DMS53 treated with DMSO at 0.1 percent for 48 hours (cell line): ENCODE data around the gene OTUD7B.

Source experiments
- DNase-seq: peaks from one replicate; lab custom pipeline; 2025; ENCODE audit not compliant: unreplicated experiment; lab: John Stamatoyannopoulos, UW

The OTUD7B gene

GRCh38 chr1:149925345-149925744 lies 85.2 kb downstream of the OTUD7B start:
- no peak for DNase-seq

- no peak for DNase-seq
These were observed 86.9 kb downstream of the OTUD7B start for GRCh38 chr1:149923626-149924025.

DNA sequence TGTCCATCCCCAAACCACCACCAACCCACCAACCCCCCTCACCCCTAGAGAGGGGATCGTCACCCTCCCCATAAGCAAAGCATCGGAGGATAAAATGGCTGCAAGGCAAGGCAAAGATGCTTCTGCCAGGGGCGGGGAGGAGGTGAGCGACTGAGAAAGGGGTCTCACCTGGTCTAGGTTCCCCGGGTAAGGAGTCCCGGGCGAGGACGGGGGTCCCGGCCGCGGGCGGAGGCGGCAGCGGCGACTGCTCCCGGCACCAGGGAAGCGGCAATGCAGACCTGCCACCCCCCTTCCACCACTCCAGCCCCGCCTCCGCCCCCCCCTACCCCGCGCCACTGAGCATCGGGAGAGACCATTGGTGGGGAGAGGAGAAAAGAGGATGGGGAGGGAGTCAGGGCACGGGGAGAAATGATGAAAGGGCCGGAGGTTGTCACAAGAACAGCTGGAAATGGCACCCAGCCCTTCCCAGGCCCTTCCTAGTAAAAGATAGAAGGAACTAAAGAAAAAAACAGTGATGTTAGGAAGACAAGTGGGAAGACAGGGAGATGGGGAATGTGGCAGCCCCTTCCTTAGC lies 92.9 kb downstream of the OTUD7B start, which contains the start of gene SV2A:
Gene SV2A (minus strand): TSS at position 274 of the 574 bp plus-strand sequence. CDS start 4,004 bp downstream, outside the sequence.
- DNase-seq, result peak; percentile 58

GRCh38 chr1:149916898-149917252 lies 93.7 kb downstream of the OTUD7B start:
- no peak for DNase-seq

- no peak for DNase-seq
These were observed 94.2 kb downstream of the OTUD7B start for GRCh38 chr1:149916193-149916897.

DNA sequence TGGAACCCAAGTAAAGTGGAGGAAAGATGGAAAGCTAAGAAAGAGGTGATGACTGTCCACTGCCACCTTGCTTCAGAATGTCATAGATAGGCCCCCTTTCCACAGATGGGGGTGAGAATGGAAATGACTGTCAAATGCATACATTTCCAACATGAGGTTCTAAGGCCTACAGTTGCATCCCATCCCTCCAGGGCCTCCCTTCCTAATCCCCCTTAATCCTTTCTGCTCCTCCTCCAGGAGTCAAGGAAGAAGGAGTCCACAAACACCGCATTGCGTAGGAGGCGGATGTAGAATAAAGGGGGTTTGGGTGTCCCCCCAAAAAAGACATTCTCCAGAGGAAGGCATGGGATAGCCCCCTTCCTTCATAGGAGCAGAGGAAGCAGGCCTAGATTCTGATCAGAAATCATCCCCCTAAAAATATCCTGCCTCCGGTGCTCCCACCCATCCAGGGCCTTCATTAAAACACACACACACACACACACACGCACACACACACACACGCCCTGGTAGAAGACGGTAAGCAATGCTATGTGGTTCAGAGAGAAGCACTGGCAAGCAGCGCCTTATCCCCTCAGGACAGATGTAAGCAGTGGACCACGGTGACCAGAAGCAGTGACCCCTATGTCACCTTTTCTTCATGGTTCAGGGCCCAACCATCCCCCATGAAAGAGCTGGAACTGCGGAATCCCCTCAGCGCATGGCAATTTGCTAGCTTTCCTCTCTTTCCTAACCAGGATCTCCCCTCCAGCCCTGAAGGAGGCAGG lies 94.9 kb downstream of the OTUD7B start:
- DNase-seq, result no peak

DNA sequence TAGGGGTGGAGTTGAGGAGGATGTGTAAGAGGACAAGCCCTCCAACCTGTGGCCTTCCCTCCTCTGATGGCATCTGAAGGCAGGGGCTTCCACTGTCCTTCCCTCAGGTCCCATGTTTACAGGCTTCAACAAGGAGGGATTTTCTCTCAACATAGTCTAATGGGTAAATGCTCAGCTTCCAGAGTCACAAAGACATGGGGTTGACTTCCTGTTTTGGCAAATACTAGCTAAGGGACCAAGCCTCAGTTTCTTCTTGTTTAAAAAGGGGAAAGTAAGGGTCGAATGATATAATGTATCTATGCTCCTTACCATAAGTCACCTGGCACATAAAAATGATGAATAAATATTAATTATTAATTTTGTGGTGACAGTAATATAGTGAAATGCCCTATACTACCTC lies 96.0 kb downstream of the OTUD7B start:
- DNase-seq, result no peak

GRCh38 chr1:149906570-149907075 lies 103.9 kb downstream of the OTUD7B start:
- no peak for DNase-seq

- no peak for DNase-seq
These were observed 106.6 kb downstream of the OTUD7B start for GRCh38 chr1:149903836-149904491.

DNA sequence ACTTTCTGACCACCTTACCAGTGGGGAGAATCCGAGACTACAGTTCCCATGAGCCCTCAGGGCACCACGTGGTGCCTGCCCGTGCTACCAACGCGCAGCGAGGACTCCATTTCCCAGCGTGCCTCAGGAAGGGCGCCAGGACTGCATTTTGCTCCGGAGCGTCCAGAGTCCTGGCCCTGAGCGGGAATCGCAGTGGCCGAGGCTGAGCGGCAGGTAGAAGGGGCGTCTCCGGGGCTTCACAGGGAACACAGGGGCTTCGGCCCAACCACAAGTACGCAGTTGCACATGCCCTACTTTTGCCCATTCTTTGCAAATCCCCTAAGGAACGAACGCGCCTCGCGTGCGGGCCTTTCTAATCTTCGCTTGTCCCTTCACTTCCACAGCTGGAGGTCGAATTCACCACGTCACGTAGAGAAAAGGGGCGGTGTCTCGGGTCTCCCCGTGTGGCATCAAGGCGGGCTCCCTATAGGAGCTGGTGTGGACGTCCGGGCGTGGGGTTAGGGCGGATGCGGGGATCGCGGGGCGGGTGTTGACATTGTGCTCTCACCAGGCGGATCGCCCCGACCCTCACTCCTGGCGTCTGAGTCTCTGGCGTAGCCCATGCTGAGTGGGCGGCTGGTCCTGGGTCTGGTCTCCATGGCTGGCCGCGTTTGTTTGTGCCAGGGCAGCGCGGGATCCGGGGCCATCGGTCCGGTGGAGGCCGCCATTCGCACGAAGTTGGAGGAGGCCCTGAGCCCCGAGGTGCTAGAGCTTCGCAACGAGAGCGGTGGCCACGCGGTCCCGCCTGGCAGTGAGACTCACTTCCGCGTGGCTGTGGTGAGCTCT lies 110.9 kb downstream of the OTUD7B start, which contains the start of gene BOLA1:
Gene BOLA1 (plus strand): TSS at position 109 of the 825 bp plus-strand sequence. CDS start 492 bp downstream, at position 601.
- peak; percentile 89 for DNase-seq

DNA sequence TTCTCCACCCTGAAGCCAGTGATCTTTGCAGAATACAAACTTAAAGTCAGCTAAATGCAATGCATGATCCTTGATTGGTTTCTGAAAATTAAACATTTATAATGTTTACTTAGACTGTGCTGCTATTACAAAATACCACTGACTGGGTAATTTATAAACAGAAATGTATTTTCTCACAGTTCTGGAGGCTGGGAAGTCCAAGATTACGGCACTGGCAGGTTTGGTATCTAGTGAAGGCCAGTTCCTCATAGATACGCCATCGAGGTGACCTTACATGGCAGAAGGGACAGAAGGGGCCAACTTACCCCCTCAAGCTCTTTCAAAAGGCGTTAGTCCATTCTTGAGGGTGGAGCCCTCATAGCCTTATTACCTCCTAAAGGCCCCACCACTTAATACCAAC lies 114.0 kb downstream of the OTUD7B start:
- no peak for DNase-seq

- DNase-seq, result no peak
These were observed 121.6 kb downstream of the OTUD7B start for GRCh38 chr1:149888999-149889289.

GRCh38 chr1:149888247-149888998 lies 122.1 kb downstream of the OTUD7B start:
- peak; percentile 76 for DNase-seq
